GM19438 (cell line): ENCODE results near the gene CD36.
"Not testable (repeated sequence)": the region's sequence is repeated elsewhere in the genome, so short reads cannot be mapped to it uniquely, and the experiment has no call there.

Source experiments
- ATAC-seq: cut with Tn5 transposase; IDR thresholded peaks from one replicate; pipeline ENCODE4 v1.9.1; 2021; ENCODE audit warnings: low read depth; ENCODE audit not compliant: unreplicated experiment

Gene CD36

DNA sequence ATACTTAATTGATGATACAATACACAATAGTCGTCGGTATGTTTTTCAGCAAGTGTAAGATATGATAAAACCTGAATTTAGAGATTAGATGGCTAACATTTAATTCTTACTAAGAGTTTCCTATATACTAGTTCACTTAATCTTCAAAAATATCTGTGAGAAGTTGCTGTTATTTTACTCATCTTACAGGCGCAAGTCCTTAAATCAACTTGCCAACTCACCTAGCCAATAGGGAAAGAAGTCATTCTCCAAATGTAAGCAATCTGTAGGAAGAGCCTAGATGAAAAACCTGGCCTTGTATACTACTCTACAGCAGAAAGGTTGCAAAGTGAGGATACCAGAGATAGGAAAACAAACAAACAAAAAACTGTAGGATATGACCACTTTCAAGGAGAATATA is 10.6 kb downstream of the CD36 start:
- no peak for ATAC-seq

DNA sequence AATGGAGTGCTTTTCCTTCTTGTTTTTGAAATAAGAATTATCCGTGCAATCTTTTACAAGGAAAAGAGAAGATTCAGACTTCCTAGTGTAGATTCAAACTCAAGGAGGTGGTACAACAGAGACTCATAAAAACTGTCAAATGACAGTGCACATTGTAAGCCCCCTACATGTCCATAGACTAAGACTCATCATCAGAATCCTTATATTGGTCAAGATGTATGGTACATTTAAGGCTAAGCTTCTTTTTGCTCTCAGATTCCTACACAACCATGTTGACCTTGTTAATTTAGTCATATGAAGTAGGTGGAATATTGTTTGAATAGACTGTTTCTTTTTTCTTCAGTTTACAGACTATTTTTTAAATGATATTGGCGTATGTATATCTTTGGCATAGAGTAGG is 11.6 kb downstream of the CD36 start:
- no peak for ATAC-seq

DNA sequence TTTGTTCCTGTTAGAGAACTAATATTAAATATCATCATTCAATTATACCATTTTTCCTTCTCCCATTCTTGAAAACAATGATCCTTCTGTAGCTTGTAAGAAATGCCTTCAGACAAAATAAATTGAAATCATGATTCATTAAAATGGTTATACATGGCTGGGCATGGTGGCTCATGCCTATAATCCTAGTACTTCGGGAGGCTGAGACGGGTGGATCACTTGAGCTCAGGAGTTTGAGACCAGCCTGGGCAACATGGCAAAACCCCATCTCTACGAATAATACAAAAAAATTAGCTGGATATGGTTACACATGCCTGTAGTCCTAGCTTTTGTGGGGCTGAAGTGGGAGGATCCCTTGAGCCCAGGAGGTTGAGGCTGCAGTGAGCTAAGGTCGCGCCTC is 13.0 kb downstream of the CD36 start:
- ATAC-seq, result no peak

- no peak for ATAC-seq
Measured at GRCh38 chr7:80653244-80653643, 14.8 kb downstream of the CD36 start.

DNA sequence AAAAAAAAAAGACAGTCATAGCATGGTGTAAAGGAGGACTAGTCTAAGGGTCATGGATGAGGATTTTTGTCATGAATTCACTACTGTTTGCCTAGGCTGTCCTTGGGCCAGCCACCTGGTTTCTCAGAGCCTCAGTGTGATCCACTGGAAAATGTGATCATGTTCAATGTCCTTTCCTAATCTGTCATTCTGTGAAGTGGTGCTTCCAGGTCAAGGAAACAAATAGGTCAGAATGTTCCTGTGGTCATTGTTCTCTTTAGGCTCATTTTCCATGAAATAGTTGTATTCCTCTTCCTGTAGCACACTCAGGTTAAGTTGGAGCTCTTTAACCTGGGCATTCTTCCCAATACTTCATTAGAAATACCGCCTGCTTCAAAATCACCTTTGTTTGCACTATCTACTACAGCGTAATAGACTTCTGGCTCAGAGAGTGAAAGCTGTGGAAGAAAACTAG is 16.5 kb downstream of the CD36 start:
- ATAC-seq, result no peak

- no peak for ATAC-seq
Measured at GRCh38 chr7:80656029-80656428, 17.6 kb downstream of the CD36 start.

DNA sequence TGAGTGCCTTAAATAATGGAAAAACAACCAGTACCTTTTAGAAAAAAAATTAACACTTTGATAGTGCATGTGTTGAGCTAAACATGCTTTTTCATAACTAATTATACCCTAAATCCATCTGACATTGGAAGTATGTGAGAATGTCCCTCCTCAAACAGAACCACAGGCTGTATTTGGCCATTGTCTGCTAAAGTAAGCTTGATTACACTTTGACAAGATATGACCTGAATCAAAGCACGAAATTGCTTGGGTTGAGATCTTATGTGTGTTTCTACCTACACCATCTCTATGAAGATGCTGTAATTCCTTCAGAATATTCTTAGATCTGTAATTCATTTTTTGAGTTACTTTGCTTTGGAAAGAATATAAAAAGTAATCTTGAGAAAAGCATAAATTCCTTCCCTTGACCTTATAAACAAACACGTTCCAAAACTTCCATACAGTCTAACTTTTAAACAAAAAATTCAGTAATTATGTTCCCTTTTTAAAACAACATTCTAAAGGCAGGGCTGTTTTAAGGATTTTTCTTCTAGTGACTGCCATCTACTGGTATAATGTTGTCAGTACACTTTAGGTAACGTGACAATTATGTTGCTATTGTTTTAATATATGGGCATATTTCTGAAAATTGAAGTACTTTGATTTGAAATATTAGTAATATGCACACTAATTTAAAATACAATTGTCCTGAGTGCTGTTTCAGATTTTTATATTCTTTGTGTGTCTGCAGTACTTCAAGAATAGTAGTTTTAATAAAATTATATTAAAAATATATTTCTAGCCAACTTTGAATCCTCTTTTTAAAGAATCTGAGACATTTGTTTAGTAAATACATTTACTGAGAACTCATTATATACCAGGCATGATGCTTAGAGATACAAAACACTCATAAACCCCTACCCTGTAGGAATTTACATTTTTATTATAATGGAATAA is 20.9 kb downstream of the CD36 start:
- no peak for ATAC-seq

DNA sequence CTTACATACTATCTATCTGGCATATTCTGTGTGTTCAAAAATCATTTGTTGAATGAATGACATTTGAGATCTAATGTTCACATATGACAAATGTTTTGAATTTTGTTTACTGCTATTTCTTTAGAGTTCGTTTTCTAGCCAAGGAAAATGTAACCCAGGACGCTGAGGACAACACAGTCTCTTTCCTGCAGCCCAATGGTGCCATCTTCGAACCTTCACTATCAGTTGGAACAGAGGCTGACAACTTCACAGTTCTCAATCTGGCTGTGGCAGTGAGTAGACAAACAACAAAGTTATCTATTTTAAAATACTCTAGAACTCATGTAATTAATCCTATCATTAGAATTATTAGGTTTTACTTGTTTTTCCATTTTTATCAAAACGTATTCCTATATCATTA is 22.5 kb downstream of the CD36 start:
- ATAC-seq, result no peak

DNA sequence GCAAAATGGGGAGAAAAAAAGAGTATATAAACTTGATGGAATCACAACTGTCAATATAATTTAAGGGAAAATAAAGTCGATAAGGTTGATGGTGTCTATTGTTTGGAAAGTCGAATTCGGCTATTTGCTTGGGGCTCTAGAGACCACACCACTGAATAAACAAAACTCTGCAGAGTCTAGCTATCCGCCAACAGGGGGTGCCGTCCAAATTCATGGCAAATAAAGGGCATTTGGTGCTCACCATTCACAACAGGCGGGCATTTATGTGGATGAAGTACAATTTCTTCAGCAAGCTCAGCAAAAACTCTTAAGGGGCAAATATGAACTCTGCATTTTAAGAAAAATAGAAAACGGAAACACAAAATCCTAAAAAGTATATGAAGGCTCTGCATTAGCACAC is 23.3 kb downstream of the CD36 start:
- ATAC-seq, result no peak

DNA sequence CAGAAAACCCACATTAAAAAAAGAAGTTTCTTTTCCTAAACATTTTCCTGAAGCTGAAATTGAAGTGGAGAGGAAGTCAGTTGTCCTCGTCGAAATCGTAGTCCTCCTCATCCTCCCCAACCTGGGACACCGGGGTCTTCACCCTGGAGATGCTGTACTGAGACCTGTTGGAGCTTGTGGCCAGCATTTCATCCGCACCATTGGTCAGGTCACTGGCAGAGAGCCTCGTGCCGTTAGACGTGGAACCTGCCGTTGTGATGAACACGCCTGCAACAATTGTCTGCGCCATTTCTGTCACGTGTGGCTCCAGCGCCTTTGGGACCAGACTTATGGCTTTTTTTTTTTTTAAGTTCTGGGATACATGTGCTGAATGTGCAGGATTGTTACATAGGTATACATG is 23.8 kb downstream of the CD36 start:
- no peak for ATAC-seq

- ATAC-seq, result no peak
Measured at GRCh38 chr7:80665526-80665925, 27.1 kb downstream of the CD36 start.

GRCh38 chr7:80666376-80666775 is 27.9 kb downstream of the CD36 start:
- ATAC-seq, result no peak

GRCh38 chr7:80669367-80669766 is 30.9 kb downstream of the CD36 start:
- ATAC-seq, result not testable (repeated sequence)

DNA sequence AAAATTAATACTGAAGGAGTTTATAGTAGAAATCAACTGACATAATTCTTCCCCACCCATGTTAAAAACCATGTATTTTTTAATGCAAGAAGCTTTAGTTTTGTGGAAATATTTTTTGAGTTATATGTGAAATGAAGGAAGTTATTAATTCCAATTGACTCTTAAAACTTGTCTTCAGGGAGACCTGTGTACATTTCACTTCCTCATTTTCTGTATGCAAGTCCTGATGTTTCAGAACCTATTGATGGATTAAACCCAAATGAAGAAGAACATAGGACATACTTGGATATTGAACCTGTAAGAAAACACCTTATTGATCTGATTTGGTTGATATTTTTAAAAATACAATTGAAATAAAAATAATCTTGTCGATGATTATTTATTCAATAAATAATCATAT is 33.3 kb downstream of the CD36 start:
- no peak for ATAC-seq

- ATAC-seq, result no peak
Measured at GRCh38 chr7:80675090-80675489, 36.6 kb downstream of the CD36 start.

DNA sequence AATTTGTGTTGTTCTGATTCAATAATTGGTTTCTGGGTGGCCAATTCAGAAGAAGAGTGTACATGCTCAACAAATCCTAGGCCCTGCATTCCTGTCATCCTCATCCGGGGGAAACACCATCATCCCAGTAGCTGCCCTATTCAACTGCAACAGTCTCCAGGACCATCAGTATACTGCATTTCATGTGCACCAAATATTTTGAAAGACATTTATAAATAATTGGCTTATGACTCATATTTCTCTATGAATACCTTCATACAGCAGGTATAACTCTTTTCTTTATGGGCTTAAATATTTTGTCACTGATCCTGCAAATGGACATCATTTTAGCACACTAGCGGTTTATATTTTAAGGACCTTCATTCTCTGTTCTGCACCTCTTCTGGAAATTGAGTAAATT is 38.0 kb downstream of the CD36 start:
- no peak for ATAC-seq

GRCh38 chr7:80677629-80678028 is 39.2 kb downstream of the CD36 start:
- no peak for ATAC-seq

DNA sequence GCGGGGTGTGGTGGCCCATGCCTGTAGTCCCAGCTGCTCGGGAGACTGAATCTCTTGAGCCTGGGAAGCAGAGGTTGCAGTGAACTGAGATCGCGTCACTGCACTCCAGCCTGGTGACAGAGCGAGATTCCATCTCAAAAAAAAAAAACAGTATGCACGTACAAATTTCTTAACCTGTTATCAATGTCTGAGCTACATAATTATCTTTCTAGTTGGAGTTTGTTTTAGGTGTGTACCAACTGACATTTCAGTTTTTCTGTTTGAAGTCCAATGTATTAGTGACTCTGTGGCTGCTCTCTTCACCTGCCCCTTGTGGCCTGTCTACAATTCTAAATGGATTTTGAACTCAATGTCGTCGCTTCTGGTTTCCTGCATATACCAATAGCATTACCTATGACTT is 40.3 kb downstream of the CD36 start:
- no peak for ATAC-seq

- no peak for ATAC-seq
Measured at GRCh38 chr7:80679921-80680907, 41.8 kb downstream of the CD36 start.

GRCh38 chr7:80681272-80681885 is 42.9 kb downstream of the CD36 start:
- no peak for ATAC-seq

DNA sequence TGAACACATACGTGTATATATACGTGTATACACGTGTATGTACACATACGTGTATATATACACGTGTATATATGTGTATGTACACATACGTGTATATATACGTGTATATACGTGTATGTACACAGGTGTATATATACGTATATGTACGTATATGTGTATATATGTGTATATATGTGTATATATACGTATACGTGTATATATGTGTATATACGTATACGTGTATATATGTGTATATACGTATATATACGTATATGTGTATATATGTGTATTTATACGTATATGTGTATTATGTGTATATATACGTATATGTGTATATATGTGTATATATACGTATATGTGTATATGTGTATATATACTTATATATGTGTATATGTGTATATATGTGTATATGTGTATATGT is 44.3 kb downstream of the CD36 start:
- ATAC-seq, result no peak
